NCI-H2029 treated with DMSO at 0.1 percent for 48 hours (cell line): ENCODE results near the gene MT4.
"Not testable (repeated sequence)": the region's sequence is repeated elsewhere in the genome, so short reads cannot be mapped to it uniquely, and the experiment has no call there.

Experiments used
- DNase-seq: peaks from one replicate; lab custom pipeline; 2025; lab: John Stamatoyannopoulos, UW

MT4 gene

GRCh38 chr16:56559109-56559508, 5.8 kb upstream of the MT4 start:
- DNase-seq = no peak

GRCh38 chr16:56560447-56560846, 4.4 kb upstream of the MT4 start:
- DNase-seq = no peak

- DNase-seq = no peak
Observed at GRCh38 chr16:56561126-56561525, 3.7 kb upstream of the MT4 start.

GRCh38 chr16:56569971-56570370, 5.1 kb downstream of the MT4 start:
- no peak for DNase-seq

- DNase-seq = no peak
Observed at GRCh38 chr16:56571525-56571924, 6.7 kb downstream of the MT4 start.

GRCh38 chr16:56574625-56575024, 9.8 kb downstream of the MT4 start:
- no peak for DNase-seq

GRCh38 chr16:56576585-56577299, 11.9 kb downstream of the MT4 start:
- DNase-seq = peak; percentile 59

GRCh38 chr16:56577300-56577625, 12.4 kb downstream of the MT4 start:
- DNase-seq = no peak

- DNase-seq = no peak
Observed at GRCh38 chr16:56580391-56581048, 15.6 kb downstream of the MT4 start.

GRCh38 chr16:56582911-56583310, 18.0 kb downstream of the MT4 start:
- not testable (repeated sequence) for DNase-seq

GRCh38 chr16:56583351-56584168, 18.7 kb downstream of the MT4 start:
- no peak for DNase-seq

GRCh38 chr16:56584276-56584675, 19.4 kb downstream of the MT4 start:
- DNase-seq = no peak

- no peak for DNase-seq
Observed at GRCh38 chr16:56588781-56589140, 23.9 kb downstream of the MT4 start.

- DNase-seq = no peak
Observed at GRCh38 chr16:56589141-56590039, 24.5 kb downstream of the MT4 start, which contains the start of gene MT3. TSS of gene MT3 (plus strand) at chr16:56589528. CDS start at chr16:56589591, 63 bp downstream.

- no peak for DNase-seq
Observed at GRCh38 chr16:56591377-56592060, 26.6 kb downstream of the MT4 start.

GRCh38 chr16:56593573-56594291, 28.9 kb downstream of the MT4 start:
- no peak for DNase-seq

- DNase-seq = no peak
Observed at GRCh38 chr16:56594292-56594619, 29.4 kb downstream of the MT4 start.

- DNase-seq = no peak
Observed at GRCh38 chr16:56600398-56600999, 35.6 kb downstream of the MT4 start.

GRCh38 chr16:56601325-56601724, 36.5 kb downstream of the MT4 start:
- no peak for DNase-seq

- DNase-seq = no peak
Observed at GRCh38 chr16:56603589-56603988, 38.7 kb downstream of the MT4 start.
